Measurements from ENCODE around the gene DNAI1. TPM values are rescaled to one million over a fixed set of nuclear protein-coding genes. Genes with fewer than 3 reads are reported as not detected.

The DNAI1 gene
- total and polyA plus RNA-seq, 4 experiments from 2014 or later = not detected

- ChIA-PET POLR2A (ENCODE audit: partially characterized antibody) (no interaction called here), CTCF (ENCODE audit: partially characterized antibody) (interaction anchor here (0.9 to 1.6 kb wide), 6 partner anchors 8 to 155 kb away, joined by 3 to 7 read pairs (median 4); no protein-coding TSS in a partner anchor)
- H3K4me3 Mint-ChIP-seq = no peak overlapping the region
- no peak overlapping the region for H3K27ac ChIP-seq (ENCODE audit: low read depth, low read length)
- H3K4me1 ChIP-seq (ENCODE audit: insufficient read depth, low read length) = no peaks in the 10 kb centered on the region
- no peaks in the 10 kb centered on the region for H3K4me1 Mint-ChIP-seq
- no peaks in the 10 kb centered on the region for H3K36me3 Mint-ChIP-seq
- no peak overlapping the region for H3K27ac Mint-ChIP-seq
- peaks cover 15% of the 10 kb centered on the region in 2 donors for H3K27me3 Mint-ChIP-seq
- no peaks in the 10 kb centered on the region for H3K27me3 ChIP-seq (ENCODE audit: insufficient read depth, low read length)
- H3K9me3 Mint-ChIP-seq = no peaks in the 10 kb centered on the region
- H3K36me3 ChIP-seq (ENCODE audit: insufficient read depth, low read length) = no peaks in the 10 kb centered on the region
- H3K4me3 ChIP-seq (ENCODE audit: low read length in 2 of 2) = no peak overlapping the region
- DNase-seq = peak in 4 of 5 donors; percentile 12 to 19 (median 17)
- intact Hi-C loops (cut with micrococcal nuclease) = loop anchor here (5.0 kb wide), 1 partner anchor 45 kb away; no protein-coding TSS in a partner anchor
- no peaks in the 10 kb centered on the region for H3K9me3 ChIP-seq (ENCODE audit: control insufficient read depth in 1 of 2, low read length in 2 of 2)
These were observed 88.5 kb downstream of the DNAI1 start for GRCh38 chr9:34546834-34547827.

DNA sequence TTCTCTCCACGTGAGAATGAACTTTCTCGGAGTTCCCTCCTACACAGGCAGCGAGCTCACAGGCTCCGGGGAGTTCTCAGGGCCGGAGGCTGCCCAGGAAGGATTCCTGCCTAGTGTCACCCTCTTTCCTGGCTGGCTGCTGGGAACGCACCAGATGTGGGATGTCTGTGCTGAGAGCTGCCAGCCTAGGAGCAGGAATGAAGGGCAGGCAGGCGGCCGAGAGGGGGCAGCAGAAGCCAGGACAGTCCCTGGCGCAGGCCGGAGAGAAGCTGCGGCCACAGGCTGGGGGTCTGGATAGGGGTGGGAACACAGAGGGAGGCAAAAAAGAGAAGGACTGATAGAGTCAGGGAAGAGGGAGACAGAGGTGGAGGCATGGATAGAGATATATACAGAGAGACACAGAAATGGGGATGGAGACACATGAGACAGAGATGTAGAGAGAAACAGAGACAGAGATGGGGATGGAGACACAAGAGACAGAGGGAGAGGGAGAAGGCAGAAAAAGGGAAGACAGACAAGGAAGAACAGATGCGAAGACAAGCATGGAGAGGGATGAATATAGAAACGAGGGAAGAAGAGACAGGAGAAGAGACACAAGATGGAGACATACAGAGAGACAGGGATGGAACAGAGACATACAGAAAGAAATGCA, 89.5 kb downstream of the DNAI1 start:
- Mint-ChIP-seq H3K4me3 (no peak overlapping the region), H3K27ac (peak overlapping the region in 1 of 7 donors; percentile 0), H3K9me3 (no peaks in the 10 kb centered on the region), H3K36me3 (no peaks in the 10 kb centered on the region), H3K4me1 (no peaks in the 10 kb centered on the region), H3K27me3 (peaks cover 17 to 18% of the 10 kb centered on the region in 2 donors)
- no peaks in the 10 kb centered on the region for H3K4me1 ChIP-seq (ENCODE audit: insufficient read depth, low read length)
- intact Hi-C loops (cut with micrococcal nuclease) = loop anchor here (1.0 to 5.0 kb wide), 2 partner anchors 44 to 86 kb away; no protein-coding TSS in a partner anchor
- H3K4me3 ChIP-seq (ENCODE audit: low read length in 2 of 2) = no peak overlapping the region
- DNase-seq = peak in 3 of 5 donors; percentile 7 to 17 (median 17)
- H3K36me3 ChIP-seq (ENCODE audit: insufficient read depth, low read length) = no peaks in the 10 kb centered on the region
- H3K27ac ChIP-seq (ENCODE audit: low read depth, low read length) = no peak overlapping the region
- ChIA-PET POLR2A (ENCODE audit: partially characterized antibody) (no interaction called here), CTCF (ENCODE audit: partially characterized antibody) (interaction anchor here (1.0 to 1.9 kb wide), 7 partner anchors 9 to 154 kb away, joined by 3 to 7 read pairs (median 4); no protein-coding TSS in a partner anchor)
- no peaks in the 10 kb centered on the region for H3K27me3 ChIP-seq (ENCODE audit: insufficient read depth, low read length)
- no peaks in the 10 kb centered on the region for H3K9me3 ChIP-seq (ENCODE audit: control insufficient read depth in 1 of 2, low read length in 2 of 2)

- no peak overlapping the region for H3K27ac ChIP-seq (ENCODE audit: low read depth, low read length)
- H3K4me3 ChIP-seq (ENCODE audit: low read length in 2 of 2) = no peak overlapping the region
- POLR2A ChIA-PET (ENCODE audit: partially characterized antibody) = no interaction called here
- no peaks in the 10 kb centered on the region for H3K36me3 ChIP-seq (ENCODE audit: insufficient read depth, low read length)
- H3K27ac Mint-ChIP-seq = no peak overlapping the region
- CTCF ChIA-PET (ENCODE audit: partially characterized antibody) = interaction anchor here (1.4 to 1.9 kb wide), 2 partner anchors 42 to 49 kb away, joined by 3 to 5 read pairs; no protein-coding TSS in a partner anchor
- no peaks in the 10 kb centered on the region for H3K4me1 ChIP-seq (ENCODE audit: insufficient read depth, low read length)
- DNase-seq = no peak
- H3K9me3 ChIP-seq (ENCODE audit: control insufficient read depth in 1 of 2, low read length in 2 of 2) = no peaks in the 10 kb centered on the region
- intact Hi-C loops (cut with micrococcal nuclease) = loop anchor here (5.0 kb wide), 1 partner anchor 43 kb away; no protein-coding TSS in a partner anchor
- H3K4me1 Mint-ChIP-seq = no peaks in the 10 kb centered on the region
- peaks cover 17 to 21% of the 10 kb centered on the region in 2 donors for H3K27me3 Mint-ChIP-seq
- no peaks in the 10 kb centered on the region for H3K9me3 Mint-ChIP-seq
- no peaks in the 10 kb centered on the region for H3K36me3 Mint-ChIP-seq
- no peak overlapping the region for H3K4me3 Mint-ChIP-seq
- no peaks in the 10 kb centered on the region for H3K27me3 ChIP-seq (ENCODE audit: insufficient read depth, low read length)
These were observed 90.8 kb downstream of the DNAI1 start for GRCh38 chr9:34549407-34549732.

GRCh38 chr9:34550016-34550680, 91.5 kb downstream of the DNAI1 start:
- Histone ChIP-seq H3K9me3 (ENCODE audit: control insufficient read depth in 1 of 2, low read length in 2 of 2) (no peaks in the 10 kb centered on the region), H3K36me3 (ENCODE audit: insufficient read depth, low read length) (no peaks in the 10 kb centered on the region), H3K4me1 (ENCODE audit: insufficient read depth, low read length) (no peaks in the 10 kb centered on the region), H3K27ac (ENCODE audit: low read depth, low read length) (no peak overlapping the region), H3K27me3 (ENCODE audit: insufficient read depth, low read length) (no peaks in the 10 kb centered on the region), H3K4me3 (ENCODE audit: low read length in 2 of 2) (no peak overlapping the region)
- H3K9me3 Mint-ChIP-seq = no peaks in the 10 kb centered on the region
- ChIA-PET POLR2A (ENCODE audit: partially characterized antibody) (no interaction called here), CTCF (ENCODE audit: partially characterized antibody) (interaction anchor here (1.4 to 1.9 kb wide), 2 partner anchors 41 to 49 kb away, joined by 3 to 5 read pairs; no protein-coding TSS in a partner anchor)
- DNase-seq = no peak
- no peak overlapping the region for H3K27ac Mint-ChIP-seq
- H3K4me3 Mint-ChIP-seq = no peak overlapping the region
- H3K36me3 Mint-ChIP-seq = no peaks in the 10 kb centered on the region
- no peaks in the 10 kb centered on the region for H3K4me1 Mint-ChIP-seq
- peaks cover 17 to 27% of the 10 kb centered on the region in 2 donors for H3K27me3 Mint-ChIP-seq
- intact Hi-C loops (cut with micrococcal nuclease) = no loop called here

GRCh38 chr9:34550681-34551270, 92.2 kb downstream of the DNAI1 start:
- ChIA-PET POLR2A (ENCODE audit: partially characterized antibody) (no interaction called here), CTCF (ENCODE audit: partially characterized antibody) (interaction anchor here (1.4 kb wide), 1 partner anchor 50 kb away, joined by 3 read pairs; no protein-coding TSS in a partner anchor)
- H3K4me1 ChIP-seq (ENCODE audit: insufficient read depth, low read length) = no peaks in the 10 kb centered on the region
- DNase-seq = no peak
- Mint-ChIP-seq H3K4me1 (no peaks in the 10 kb centered on the region), H3K4me3 (no peak overlapping the region), H3K27me3 (peaks cover 16 to 26% of the 10 kb centered on the region in 2 donors), H3K36me3 (no peaks in the 10 kb centered on the region), H3K9me3 (no peaks in the 10 kb centered on the region), H3K27ac (no peak overlapping the region)
- no peaks in the 10 kb centered on the region for H3K36me3 ChIP-seq (ENCODE audit: insufficient read depth, low read length)
- no peaks in the 10 kb centered on the region for H3K27me3 ChIP-seq (ENCODE audit: insufficient read depth, low read length)
- no peak overlapping the region for H3K27ac ChIP-seq (ENCODE audit: low read depth, low read length)
- no peak overlapping the region for H3K4me3 ChIP-seq (ENCODE audit: low read length in 2 of 2)
- intact Hi-C loops (cut with micrococcal nuclease) = no loop called here
- H3K9me3 ChIP-seq (ENCODE audit: control insufficient read depth in 1 of 2, low read length in 2 of 2) = no peaks in the 10 kb centered on the region

DNA sequence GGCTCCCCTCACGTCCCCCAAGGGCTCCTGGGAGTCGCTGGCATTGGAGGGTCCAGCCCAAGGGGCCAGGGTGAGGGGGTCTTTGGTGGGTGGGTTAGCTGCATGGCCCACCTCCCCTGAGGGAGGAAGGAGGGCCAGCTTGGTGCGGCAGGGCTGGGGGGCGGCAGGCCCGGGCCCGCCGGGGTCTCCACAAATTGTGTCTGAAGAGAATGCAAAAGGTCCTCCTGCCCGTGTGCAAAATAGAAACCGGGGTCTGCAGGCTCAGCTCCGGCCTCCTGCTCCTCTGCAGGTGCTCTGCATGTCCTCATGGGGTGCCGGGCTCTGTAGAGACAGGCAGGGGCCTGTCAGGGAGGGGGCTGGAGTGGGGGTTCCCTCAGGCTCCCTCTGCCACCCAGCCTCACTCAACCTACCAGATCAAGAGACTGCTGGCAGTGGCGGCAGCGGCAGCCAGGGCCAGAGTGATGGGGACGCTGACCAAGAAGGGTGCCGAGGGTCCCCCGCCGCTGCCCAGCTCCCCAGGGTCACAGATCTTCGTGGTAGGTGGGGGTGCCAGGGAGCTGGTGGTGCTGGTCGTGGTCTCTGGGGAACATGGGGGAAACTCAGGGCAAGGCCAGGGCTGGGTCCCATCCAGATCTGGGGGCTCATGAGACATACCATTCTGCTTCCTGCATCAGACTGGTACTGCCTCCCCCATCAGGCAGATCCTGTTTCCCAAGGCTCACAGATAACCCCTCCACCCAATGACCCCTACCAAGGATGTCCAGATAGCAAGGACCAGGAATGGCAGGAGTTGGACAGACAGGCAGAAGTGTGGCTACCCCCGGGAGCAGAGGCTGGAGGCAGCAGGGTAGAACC, 93.4 kb downstream of the DNAI1 start:
- H3K4me1 ChIP-seq (ENCODE audit: insufficient read depth, low read length) = no peaks in the 10 kb centered on the region
- H3K9me3 ChIP-seq (ENCODE audit: control insufficient read depth in 1 of 2, low read length in 2 of 2) = no peaks in the 10 kb centered on the region
- no peaks in the 10 kb centered on the region for H3K36me3 ChIP-seq (ENCODE audit: insufficient read depth, low read length)
- H3K4me1 Mint-ChIP-seq = no peaks in the 10 kb centered on the region
- no peak overlapping the region for H3K27ac Mint-ChIP-seq
- H3K4me3 Mint-ChIP-seq = no peak overlapping the region
- intact Hi-C loops (cut with micrococcal nuclease) = no loop called here
- no peak overlapping the region for H3K27ac ChIP-seq (ENCODE audit: low read depth, low read length)
- ChIA-PET POLR2A (ENCODE audit: partially characterized antibody) (no interaction called here), CTCF (ENCODE audit: partially characterized antibody) (no interaction called here)
- H3K27me3 ChIP-seq (ENCODE audit: insufficient read depth, low read length) = no peaks in the 10 kb centered on the region
- DNase-seq = no peak
- peaks cover 17 to 31% of the 10 kb centered on the region in 2 donors for H3K27me3 Mint-ChIP-seq
- H3K4me3 ChIP-seq (ENCODE audit: low read length in 2 of 2) = no peak overlapping the region
- no peaks in the 10 kb centered on the region for H3K9me3 Mint-ChIP-seq
- H3K36me3 Mint-ChIP-seq = no peaks in the 10 kb centered on the region
